T-cell (primary cell): ENCODE data around the gene MAP7D3. TPM values are rescaled to one million over a fixed set of nuclear protein-coding genes. Genes with fewer than 3 reads are reported as not detected.

Experiments used
- ATAC-seq, 4 experiments: fragments of 200-7000 bp in 3 of 4; fragments of 150-1000 bp in 1 of 4; cut with Tn5 transposase; replicated peaks in 1 of 4; 1 replicate in 3 of 4; 2 replicates in 1 of 4; pipeline ENCODE4 v1.10.0; 2021; ENCODE audit warnings: moderate library complexity in 3 of 4, mild to moderate bottlenecking in 2 of 4, moderate number of reproducible peaks in 1 of 4
- CTCF ChIA-PET, 2 donors: fragments of 300-600 bp; sonication (Branson Sonifier 250); formaldehyde crosslinking; loops; one replicate each; lab custom pipeline; 2022; ENCODE audit warnings: antibody characterized with exemption in 2 of 2; lab: Charles Lee
- POLR2A ChIA-PET, 2 donors: fragments of 300-600 bp; sonication (Branson Sonifier 250); formaldehyde crosslinking; loops; one replicate each; lab custom pipeline; 2022; ENCODE audit warnings: antibody characterized with exemption in 2 of 2; lab: Charles Lee
- DNase-seq, 35 experiments: peaks; one replicate each; pipeline versions ENCODE4 v3.0.0 to v3.0.0-alpha.2; 2013 to 2023
- H3K27ac ChIP-seq: one replicate; pipeline ENCODE4 v1.5.1; 2013; ENCODE audit warnings: low read length
- H3K27me3 ChIP-seq, 2 experiments: replicated peaks in 1 of 2; 1 replicate in 1 of 2; 2 replicates in 1 of 2; pipeline versions ENCODE4 v1.6.1 to v1.7.0; 2013; ENCODE audit warnings: low read length in 1 of 2, mixed read lengths in 1 of 2; ENCODE audit not compliant: control insufficient read depth in 2 of 2, insufficient read depth in 2 of 2; ENCODE audit errors: extremely low read depth in 1 of 2
- H3K36me3 ChIP-seq, 2 donors: 1 replicate in 1 of 2; 2 replicates in 1 of 2; pipeline versions ENCODE4 v1.6.1 to v1.7.0; 2013; ENCODE audit warnings: low read length in 1 of 2; ENCODE audit not compliant: control insufficient read depth in 2 of 2, insufficient read depth in 1 of 2; ENCODE audit errors: extremely low read depth in 1 of 2
- H3K4me1 ChIP-seq, 2 experiments: 1 replicate in 1 of 2; 2 replicates in 1 of 2; pipeline versions ENCODE4 v1.6.1 to v1.7.0; 2013; ENCODE audit warnings: low read length in 2 of 2, mixed read lengths in 1 of 2; ENCODE audit not compliant: insufficient read depth in 2 of 2, control insufficient read depth in 1 of 2; ENCODE audit errors: extremely low read depth in 1 of 2
- H3K4me3 ChIP-seq, 2 donors: 1 replicate in 1 of 2; 2 replicates in 1 of 2; pipeline versions ENCODE4 v1.5.1 to v1.7.0; 2013; ENCODE audit warnings: mild to moderate bottlenecking in 2 of 2, low read length in 1 of 2, moderate library complexity in 1 of 2; ENCODE audit not compliant: control insufficient read depth in 1 of 2; ENCODE audit errors: extremely low read depth in 1 of 2
- H3K9me3 ChIP-seq: 2 replicates; pipeline ENCODE4 v1.7.0; 2013
- H3K27ac Mint-ChIP-seq, 2 donors: one replicate each; pipeline ENCODE4 v1.8.0; 2020 to 2021; ENCODE audit warnings: mild to moderate bottlenecking in 2 of 2, mixed read lengths in 2 of 2
- H3K27me3 Mint-ChIP-seq, 2 donors: one replicate each; pipeline ENCODE4 v1.8.0; 2021 to 2022; ENCODE audit warnings: mixed read lengths in 2 of 2
- H3K36me3 Mint-ChIP-seq: one replicate; pipeline ENCODE4 v1.8.0; 2021; ENCODE audit warnings: mixed read lengths
- H3K4me1 Mint-ChIP-seq, 3 donors: one replicate each; pipeline ENCODE4 v1.8.0; 2020 to 2022; ENCODE audit warnings: mixed read lengths in 3 of 3, mild to moderate bottlenecking in 1 of 3
- H3K4me3 Mint-ChIP-seq, 3 donors: one replicate each; pipeline ENCODE4 v1.8.0; 2020 to 2022; ENCODE audit warnings: mild to moderate bottlenecking in 3 of 3, mixed read lengths in 3 of 3, moderate library complexity in 3 of 3
- H3K9me3 Mint-ChIP-seq, 3 donors: one replicate each; pipeline ENCODE4 v1.8.0; 2020 to 2022; ENCODE audit warnings: mixed read lengths in 3 of 3
- WGBS: methylation state at CpG from one replicate; pipeline ENCODE4 v1.1.5; 2013; ENCODE audit warnings: missing lambda C conversion rate; ENCODE audit not compliant: insufficient coverage; 5-methylcytosine and 5-hydroxymethylcytosine counted together
- total RNA-seq, 35 experiments: library from RNA in 6 of 35; stranded (reverse) in 6 of 35; fragments of 120-200 nt in 1 of 35; gene quantifications; one replicate each; pipeline versions ENCODE4 v1.2.1 to v1.2.4 and lab custom pipeline; 2013 to 2026

MAP7D3 gene
- total RNA-seq, 5 donors from 2014 or later (not counting 1 experiment from before 2014, with no cell fraction given) = 6.5 to 10.5 (median 9.7) TPM

- no peak for DNase-seq
- no peaks in the 10 kb centered on the region for H3K9me3 Mint-ChIP-seq
- ATAC-seq = no peak
- no peak overlapping the region for H3K27ac ChIP-seq
- H3K4me3 Mint-ChIP-seq = no peak overlapping the region
- H3K4me1 Mint-ChIP-seq = peaks cover 28 to 39% (median 29%) of the 10 kb centered on the region in 3 donors
- no peaks in the 10 kb centered on the region for H3K36me3 ChIP-seq
- H3K27me3 Mint-ChIP-seq = peaks cover 0 to 7% of the 10 kb centered on the region in 2 donors
- ChIA-PET CTCF (interaction anchor here in 1 of 2 donors (0.6 to 1.0 kb wide), 2 partner anchors 162 to 205 kb away, joined by 3 read pairs; partner anchors contain the start of gene SLC9A6), POLR2A (interaction anchor here in 1 of 2 donors (0.7 kb wide), 1 partner anchor 12 kb away, joined by 3 read pairs; no protein-coding TSS in a partner anchor)
- H3K9me3 ChIP-seq = no peaks in the 10 kb centered on the region
- H3K4me3 ChIP-seq = no peak overlapping the region
- peaks cover 6% of the 10 kb centered on the region for H3K36me3 Mint-ChIP-seq
- 79% methylated on average over 2 of the region's 10 CpGs for whole genome bisulfite sequencing
- no peak overlapping the region for H3K27ac Mint-ChIP-seq
- no peaks in the 10 kb centered on the region for H3K27me3 ChIP-seq
- H3K4me1 ChIP-seq = peaks cover 9 to 13% of the 10 kb centered on the region in 2 experiments
These were observed 61.0 kb downstream of the MAP7D3 start for GRCh38 chrX:136190038-136190713.

GRCh38 chrX:136189222-136189621, 62.0 kb downstream of the MAP7D3 start:
- Histone ChIP-seq H3K27me3 (no peaks in the 10 kb centered on the region), H3K9me3 (no peaks in the 10 kb centered on the region), H3K4me1 (peaks cover 9 to 13% of the 10 kb centered on the region in 2 experiments), H3K36me3 (no peaks in the 10 kb centered on the region), H3K27ac (no peak overlapping the region), H3K4me3 (no peak overlapping the region)
- CTCF ChIA-PET = no interaction called here
- H3K27me3 Mint-ChIP-seq = peaks cover 0 to 6% of the 10 kb centered on the region in 2 donors
- no CpG with 5 or more reads among the region's 2 CpGs for WGBS
- H3K36me3 Mint-ChIP-seq = peaks cover 6% of the 10 kb centered on the region
- POLR2A ChIA-PET = no interaction called here
- H3K9me3 Mint-ChIP-seq = no peaks in the 10 kb centered on the region
- ATAC-seq (no peak), DNase-seq (no peak)
- peaks cover 27 to 38% (median 29%) of the 10 kb centered on the region in 3 donors for H3K4me1 Mint-ChIP-seq
- no peak overlapping the region for H3K27ac Mint-ChIP-seq
- H3K4me3 Mint-ChIP-seq = no peak overlapping the region

- POLR2A ChIA-PET = no interaction called here
- no peak overlapping the region for H3K27ac ChIP-seq
- Mint-ChIP-seq H3K4me1 (peaks cover 0 to 6% (median under 1%) of the 10 kb centered on the region in 3 donors), H3K27me3 (no peaks in the 10 kb centered on the region), H3K36me3 (peaks cover 3% of the 10 kb centered on the region), H3K27ac (no peak overlapping the region), H3K9me3 (no peaks in the 10 kb centered on the region), H3K4me3 (no peak overlapping the region)
- no peak overlapping the region for H3K4me3 ChIP-seq
- no peaks in the 10 kb centered on the region for H3K9me3 ChIP-seq
- ATAC-seq (no peak), DNase-seq (no peak)
- H3K36me3 ChIP-seq = no peaks in the 10 kb centered on the region
- no peaks in the 10 kb centered on the region for H3K27me3 ChIP-seq
- CTCF ChIA-PET = interaction anchor here in 1 of 2 donors (0.7 kb wide), 1 partner anchor 1090 kb away, joined by 4 read pairs; no protein-coding TSS in a partner anchor
- peaks cover 0 to under 1% of the 10 kb centered on the region in 2 experiments for H3K4me1 ChIP-seq
- no CpG with 5 or more reads among the region's 3 CpGs for WGBS
These were observed 65.2 kb downstream of the MAP7D3 start for GRCh38 chrX:136186023-136186413.

GRCh38 chrX:136185401-136186022, 65.7 kb downstream of the MAP7D3 start:
- H3K4me3 ChIP-seq = no peak overlapping the region
- 70% methylated on average over 2 of the region's 8 CpGs for WGBS
- peaks cover 0 to 3% (median 0%) of the 10 kb centered on the region in 3 donors for H3K4me1 Mint-ChIP-seq
- H3K27ac Mint-ChIP-seq = no peak overlapping the region
- H3K9me3 Mint-ChIP-seq = no peaks in the 10 kb centered on the region
- no peaks in the 10 kb centered on the region for H3K4me1 ChIP-seq
- DNase-seq (no peak), ATAC-seq (no peak)
- POLR2A ChIA-PET = no interaction called here
- CTCF ChIA-PET = interaction anchor here in 1 of 2 donors (1.5 kb wide), 1 partner anchor 157 kb away, joined by 3 read pairs; no protein-coding TSS in a partner anchor
- no peak overlapping the region for H3K27ac ChIP-seq
- H3K4me3 Mint-ChIP-seq = no peak overlapping the region
- no peaks in the 10 kb centered on the region for H3K27me3 Mint-ChIP-seq
- no peaks in the 10 kb centered on the region for H3K9me3 ChIP-seq
- no peaks in the 10 kb centered on the region for H3K27me3 ChIP-seq
- peaks cover 3% of the 10 kb centered on the region for H3K36me3 Mint-ChIP-seq
- H3K36me3 ChIP-seq = no peaks in the 10 kb centered on the region

GRCh38 chrX:136183917-136184316, 67.3 kb downstream of the MAP7D3 start:
- CTCF ChIA-PET = no interaction called here

GRCh38 chrX:136183172-136183571, 68.0 kb downstream of the MAP7D3 start:
- ChIA-PET POLR2A (no interaction called here), CTCF (no interaction called here)
- H3K27ac Mint-ChIP-seq = no peak overlapping the region
- H3K4me3 Mint-ChIP-seq = no peak overlapping the region
- Histone ChIP-seq H3K27me3 (no peaks in the 10 kb centered on the region), H3K4me1 (no peaks in the 10 kb centered on the region), H3K27ac (no peak overlapping the region), H3K4me3 (no peak overlapping the region), H3K36me3 (no peaks in the 10 kb centered on the region), H3K9me3 (no peaks in the 10 kb centered on the region)
- H3K4me1 Mint-ChIP-seq = no peaks in the 10 kb centered on the region
- H3K36me3 Mint-ChIP-seq = no peaks in the 10 kb centered on the region
- DNase-seq (no peak), ATAC-seq (no peak)
- peaks cover 0 to 11% of the 10 kb centered on the region in 2 donors for H3K27me3 Mint-ChIP-seq
- no CpG with 5 or more reads among the region's 4 CpGs for WGBS
- no peaks in the 10 kb centered on the region for H3K9me3 Mint-ChIP-seq

More at GRCh38 chrX:136183917-136184316, 67.3 kb downstream of the MAP7D3 start:
- no peak overlapping the region for H3K4me3 Mint-ChIP-seq
- no peak overlapping the region for H3K4me3 ChIP-seq
- H3K27ac Mint-ChIP-seq = no peak overlapping the region
- no peaks in the 10 kb centered on the region for H3K9me3 ChIP-seq
- H3K36me3 Mint-ChIP-seq = no peaks in the 10 kb centered on the region
- POLR2A ChIA-PET = no interaction called here
- no peaks in the 10 kb centered on the region for H3K27me3 ChIP-seq
- H3K9me3 Mint-ChIP-seq = no peaks in the 10 kb centered on the region
- peaks cover 0 to 11% of the 10 kb centered on the region in 2 donors for H3K27me3 Mint-ChIP-seq
- no peaks in the 10 kb centered on the region for H3K4me1 Mint-ChIP-seq
- H3K4me1 ChIP-seq = no peaks in the 10 kb centered on the region
- H3K36me3 ChIP-seq = no peaks in the 10 kb centered on the region
- DNase-seq (no peak), ATAC-seq (no peak)
- H3K27ac ChIP-seq = no peak overlapping the region
- no CpG with 5 or more reads among the region's 1 CpG for WGBS
